GM23248 (cell line): ENCODE results near the gene CNOT1.
"Not testable (repeated sequence)": the region's sequence is repeated elsewhere in the genome, so short reads cannot be mapped to it uniquely, and the experiment has no call there.

ENCODE experiments used
- EZH2 ChIP-seq: fragments of 200-600 bp; sonication (generic); IDR thresholded peaks from 2 replicates; pipeline ENCODE4 v1.6.1; 2018; ENCODE audit warnings: antibody characterized with exemption, mild to moderate bottlenecking; ENCODE audit not compliant: insufficient read depth, poor library complexity, severe bottlenecking
- EZH2phosphoT487 ChIP-seq: fragments of 200-600 bp; sonication (generic); IDR thresholded peaks from 2 replicates; pipeline ENCODE4 v1.6.1; 2018; ENCODE audit warnings: antibody characterized with exemption, moderate library complexity, mild to moderate bottlenecking, low read depth; ENCODE audit not compliant: insufficient read depth

DNA sequence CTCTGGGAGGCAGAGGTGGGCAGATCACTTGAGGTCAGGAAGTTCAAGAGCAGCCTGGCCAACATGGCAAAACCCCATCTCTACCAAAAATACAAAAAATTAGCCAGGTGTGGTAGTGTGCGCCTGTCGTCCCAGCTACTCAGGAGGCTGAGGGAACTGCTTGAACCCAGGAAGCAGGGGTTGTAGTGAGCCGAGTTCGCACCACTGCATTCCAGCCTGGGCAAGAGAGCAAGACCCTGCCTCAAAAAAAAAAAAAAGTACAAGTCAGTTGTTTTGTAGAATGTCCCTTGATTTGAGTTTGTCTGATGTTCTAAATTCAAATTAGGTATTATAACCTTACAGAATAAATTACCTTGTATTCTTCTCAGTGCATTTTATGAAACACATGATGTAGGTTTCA lies 63.9 kb downstream of the CNOT1 start:
- TF ChIP-seq EZH2phosphoT487, EZH2: not testable (repeated sequence)
